ENCODE data around the gene OR8B2. TPM values are rescaled to one million over a fixed set of nuclear protein-coding genes. Genes with fewer than 3 reads are reported as not detected.
"Not testable (repeated sequence)": the region's sequence is repeated elsewhere in the genome, so short reads cannot be mapped to it uniquely, and the experiment has no call there.

OR8B2 gene, protein sequence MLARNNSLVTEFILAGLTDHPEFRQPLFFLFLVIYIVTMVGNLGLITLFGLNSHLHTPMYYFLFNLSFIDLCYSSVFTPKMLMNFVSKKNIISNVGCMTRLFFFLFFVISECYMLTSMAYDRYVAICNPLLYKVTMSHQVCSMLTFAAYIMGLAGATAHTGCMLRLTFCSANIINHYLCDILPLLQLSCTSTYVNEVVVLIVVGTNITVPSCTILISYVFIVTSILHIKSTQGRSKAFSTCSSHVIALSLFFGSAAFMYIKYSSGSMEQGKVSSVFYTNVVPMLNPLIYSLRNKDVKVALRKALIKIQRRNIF
- not detected for total RNA-seq
- long read RNA-seq: 0 reads

DNA sequence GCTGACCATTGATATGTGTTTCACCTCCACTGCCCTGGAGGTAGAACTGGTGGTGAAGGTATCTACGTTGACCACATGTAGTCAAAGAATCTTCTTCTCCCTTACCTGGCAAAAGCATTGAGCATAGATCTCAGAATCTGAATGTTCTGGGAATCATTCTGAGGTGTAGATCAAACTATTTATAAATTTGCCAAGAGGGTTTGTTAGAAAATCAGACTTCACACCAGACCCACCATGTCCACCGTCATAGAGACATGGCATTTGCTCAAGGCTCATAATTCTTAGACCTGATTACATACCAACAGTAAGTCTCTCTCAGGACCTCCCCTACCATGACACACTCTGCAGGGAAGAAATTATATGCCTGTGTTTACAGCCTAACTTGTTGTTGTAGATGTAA lies at the start of gene OR8B2:
Gene OR8B2 (minus strand): TSS at position 101 of the 400 bp plus-strand sequence. CDS start 1,156 bp downstream, outside the sequence.
- intact Hi-C loops (cut with DNase I): no loop called here
- no peak for DNase-seq (ENCODE audit: low spot score)

DNA sequence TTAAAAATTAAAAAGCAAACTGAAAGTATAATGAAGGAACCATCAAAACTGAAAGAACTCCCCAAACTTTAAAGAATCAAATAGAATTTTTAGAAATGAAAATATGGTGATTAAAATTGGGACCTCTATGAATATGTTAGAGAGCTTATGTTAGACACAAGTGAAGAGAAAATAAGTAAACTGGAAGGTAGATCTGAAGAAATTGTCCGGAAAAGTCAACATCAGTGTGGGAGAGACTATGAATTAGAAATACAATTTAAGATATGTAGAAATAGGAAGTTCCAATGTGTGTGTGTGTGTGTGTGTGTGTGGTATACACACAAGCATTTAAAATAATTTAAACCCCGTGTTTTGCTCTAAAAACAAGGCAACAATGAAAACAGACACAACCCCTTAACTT lies 45.3 kb upstream of the OR8B2 start:
- DNase-seq (ENCODE audit: low spot score): no peak
- intact Hi-C loops (cut with DNase I): no loop called here

DNA sequence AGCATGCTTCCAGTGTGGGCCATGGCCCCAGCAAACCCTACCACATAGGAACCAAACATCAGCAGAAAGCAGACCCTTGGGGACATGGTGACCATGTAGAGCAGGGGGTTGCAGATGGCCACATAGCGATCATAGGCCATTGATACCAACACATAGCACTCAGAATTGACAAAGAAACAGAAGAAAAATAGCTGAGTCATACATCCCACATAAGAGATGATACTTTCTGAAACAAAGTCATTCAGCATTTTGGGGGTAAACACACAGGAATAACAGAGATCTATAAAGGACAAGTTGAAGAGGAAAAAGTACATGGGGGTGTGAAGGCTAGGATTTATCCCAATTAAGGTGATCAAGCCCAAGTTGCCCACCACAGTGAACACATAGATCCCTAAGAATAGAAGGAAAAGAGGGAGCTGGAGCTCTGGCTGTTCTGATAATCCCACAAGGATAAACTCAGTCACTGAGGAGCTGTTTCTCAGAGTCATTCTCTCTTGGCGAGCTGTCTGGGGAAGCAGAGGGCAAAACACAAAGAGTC lies 40.2 kb upstream of the OR8B2 start, which contains the start of gene OR8B4:
Gene OR8B4 (minus strand): TSS at position 488 of the 538 bp plus-strand sequence. CDS start 0 bp downstream, at position 488.
- DNase-seq (ENCODE audit: low spot score): no peak
- intact Hi-C loops (cut with DNase I): no loop called here

DNA sequence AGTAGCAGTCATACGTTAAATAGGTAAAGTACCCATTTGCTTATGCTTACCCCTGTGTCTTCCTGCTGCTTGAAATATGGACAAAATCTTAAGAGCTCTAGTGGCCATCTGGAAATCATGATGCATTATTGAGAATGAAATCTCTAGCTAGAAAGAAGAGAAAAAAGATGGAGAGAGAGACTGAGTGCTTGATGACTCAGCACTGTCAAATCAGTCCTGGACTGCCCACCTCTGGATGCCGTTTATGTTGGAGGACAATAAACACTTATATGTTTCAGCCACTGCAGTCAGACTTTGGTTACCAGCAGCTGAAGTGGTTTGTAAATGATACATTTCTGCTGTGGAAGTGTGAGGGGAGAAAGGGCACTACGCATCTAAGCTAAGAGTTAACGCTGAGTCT lies 36.7 kb upstream of the OR8B2 start:
- intact Hi-C loops (cut with DNase I): no loop called here
- DNase-seq (ENCODE audit: low spot score): no peak

DNA sequence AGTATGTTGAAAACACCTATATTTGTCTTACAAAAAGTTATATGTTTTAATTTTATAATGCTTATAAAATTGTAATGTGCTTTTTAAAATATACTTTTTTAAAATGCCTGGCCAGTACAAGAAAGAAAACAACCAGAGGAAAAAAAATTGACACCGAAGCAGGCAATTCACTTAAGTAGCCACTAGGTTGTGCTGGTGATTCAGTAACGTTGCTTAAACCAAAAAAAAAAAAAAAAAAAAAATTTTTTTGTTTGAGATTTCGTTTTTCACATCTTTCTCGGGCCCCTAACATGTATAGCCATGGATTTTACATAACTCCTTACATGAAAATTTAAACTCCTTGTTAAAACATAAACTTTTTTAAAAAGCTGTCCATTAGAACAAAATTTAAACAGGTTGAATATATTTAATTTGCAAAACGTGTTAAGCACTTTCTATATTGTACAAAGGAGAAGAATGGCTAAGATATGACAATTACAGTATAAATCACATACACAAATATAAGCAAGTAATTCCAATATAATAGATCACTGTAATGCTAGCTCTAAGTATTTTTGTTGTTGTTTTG lies 31.1 kb upstream of the OR8B2 start:
- intact Hi-C loops (cut with DNase I): loop anchor here (2.0 kb wide), 1 partner anchor 171 kb away; no protein-coding TSS in a partner anchor

DNA sequence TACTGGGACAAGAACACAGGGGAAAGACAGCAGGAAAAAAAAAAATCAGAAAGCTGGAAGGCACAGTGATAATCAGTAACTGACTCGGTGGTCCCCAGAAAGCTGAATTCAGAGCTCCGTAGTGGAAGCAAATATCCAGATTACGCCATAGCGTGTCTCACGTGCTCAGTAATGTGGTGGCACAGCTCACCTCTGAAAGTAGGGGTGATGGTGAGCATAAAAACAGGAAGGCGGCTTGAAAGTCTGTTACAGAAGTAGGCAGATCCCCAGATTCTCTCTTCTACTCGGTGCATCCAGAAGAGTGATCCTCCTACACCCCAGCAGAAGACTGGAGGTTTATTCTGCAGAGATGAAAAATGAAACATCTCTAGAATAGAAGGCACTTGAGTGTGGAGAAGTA lies 25.6 kb upstream of the OR8B2 start:
- no peak for DNase-seq (ENCODE audit: low spot score)
- intact Hi-C loops (cut with DNase I): no loop called here

More for the DNA sequence above, 31.1 kb upstream of the OR8B2 start:
- DNase-seq (ENCODE audit: low spot score): no peak

DNA sequence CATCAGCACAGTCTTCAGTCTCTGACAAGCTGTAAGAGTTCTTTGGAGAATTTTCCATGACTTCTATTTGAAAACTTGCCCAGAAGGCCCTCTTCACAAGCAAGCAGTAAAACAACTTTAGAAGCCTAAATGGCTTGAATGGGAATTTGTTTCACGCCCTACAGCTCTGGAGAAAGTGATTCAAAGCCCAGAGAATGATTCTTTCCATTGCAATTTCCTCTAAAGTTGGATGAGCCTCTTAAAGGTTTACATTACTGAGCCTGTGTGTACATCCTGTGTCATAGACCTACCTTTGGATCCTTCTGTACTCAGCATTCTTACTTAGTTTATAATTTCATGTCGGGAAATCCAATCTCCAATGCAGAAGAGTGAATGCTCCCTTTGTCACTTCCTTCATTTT lies 21.3 kb upstream of the OR8B2 start:
- DNase-seq (ENCODE audit: low spot score): no peak
- intact Hi-C loops (cut with DNase I): no loop called here

DNA sequence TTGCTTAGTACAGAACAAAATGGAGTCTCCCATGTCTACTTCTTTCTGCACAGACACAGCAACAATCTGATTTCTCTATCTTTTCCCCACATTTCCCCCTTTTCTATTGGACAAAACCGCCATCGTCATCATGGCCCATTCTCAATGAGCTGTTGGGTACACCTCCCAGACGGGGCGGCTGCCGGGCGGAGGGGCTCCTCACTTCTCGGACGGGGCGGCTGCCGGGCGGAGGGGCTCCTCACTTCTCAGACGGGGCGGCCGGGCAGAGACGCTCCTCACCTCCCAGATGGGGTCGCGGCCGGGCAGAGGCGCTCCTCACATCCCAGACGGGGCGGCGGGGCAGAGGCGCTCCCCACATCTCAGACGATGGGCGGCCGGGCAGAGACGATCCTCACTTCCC lies 18.9 kb upstream of the OR8B2 start:
- intact Hi-C loops (cut with DNase I): not testable (repeated sequence)

DNA sequence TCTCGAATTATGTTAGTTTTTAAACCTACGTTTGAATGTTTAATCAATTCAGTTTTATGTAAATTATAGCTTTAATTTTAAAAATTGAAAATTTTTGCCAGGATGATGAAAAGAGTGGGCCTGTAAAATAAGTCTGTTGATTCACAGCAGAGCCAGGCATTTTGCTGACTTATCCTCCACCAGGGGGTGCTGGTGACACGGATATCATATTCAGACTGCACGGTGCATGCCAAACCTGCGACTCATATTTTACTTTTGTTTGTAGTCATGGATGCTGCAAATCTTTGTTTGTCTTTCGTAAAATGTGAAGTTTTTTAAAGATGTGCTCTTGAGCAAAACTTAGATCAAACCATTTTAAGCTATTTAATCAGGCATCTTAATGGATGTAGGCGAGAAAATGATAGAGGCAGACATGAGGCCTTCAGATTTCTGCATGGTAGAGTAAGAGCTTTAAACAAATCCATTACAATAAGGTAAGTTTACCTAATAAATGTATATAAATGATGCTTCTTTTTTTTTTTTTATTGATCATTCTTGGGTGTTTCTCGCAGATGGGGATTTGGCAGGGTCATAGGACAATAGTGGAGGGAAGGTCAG lies 18.1 kb upstream of the OR8B2 start:
- intact Hi-C loops (cut with DNase I): no loop called here

More for the DNA sequence above, 18.9 kb upstream of the OR8B2 start:
- DNase-seq (ENCODE audit: low spot score): not testable (repeated sequence)

DNA sequence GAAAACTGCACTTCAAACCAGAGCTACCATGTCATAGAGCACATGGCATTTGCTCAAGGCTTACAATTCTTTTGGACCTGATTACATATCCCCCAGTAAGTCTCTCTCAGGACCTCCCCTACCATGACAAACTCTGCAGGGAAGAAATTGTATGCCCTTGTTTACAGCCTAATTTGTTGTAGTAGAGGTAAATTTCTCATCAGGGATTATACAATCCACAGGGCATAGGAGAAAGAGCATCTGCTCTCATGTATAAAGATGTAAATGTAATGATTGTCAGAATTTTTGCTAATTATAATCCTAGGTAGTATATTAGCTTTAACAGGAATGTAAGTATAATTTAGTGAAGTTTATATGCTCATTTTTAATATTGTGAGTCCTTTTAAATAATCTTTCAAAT lies 14.6 kb upstream of the OR8B2 start, which contains the start of gene OR8B3:
Gene OR8B3 (minus strand): TSS at position 101 of the 400 bp plus-strand sequence. CDS start 1,673 bp downstream, outside the sequence.
- no peak for DNase-seq (ENCODE audit: low spot score)
- intact Hi-C loops (cut with DNase I): no loop called here

More for the DNA sequence above, 18.1 kb upstream of the OR8B2 start:
- DNase-seq (ENCODE audit: low spot score): no peak

DNA sequence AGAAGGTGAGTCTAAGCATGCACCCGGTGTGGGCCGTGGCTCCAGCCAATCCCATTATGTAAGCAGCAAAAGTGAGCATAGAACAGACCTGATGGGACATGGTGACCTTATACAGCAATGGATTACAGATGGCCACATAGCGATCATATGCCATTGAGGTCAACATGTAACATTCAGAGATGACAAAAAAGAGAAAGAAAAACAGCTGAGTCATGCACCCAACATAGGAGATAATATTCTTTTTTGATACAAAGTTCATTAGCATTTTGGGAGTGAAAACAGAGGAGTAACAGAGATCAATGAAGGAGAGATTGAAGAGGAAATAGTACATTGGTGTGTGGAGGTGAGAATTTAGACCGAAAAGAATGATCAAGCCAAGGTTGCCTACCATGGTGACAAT lies 12.5 kb upstream of the OR8B2 start:
- DNase-seq (ENCODE audit: low spot score); intact Hi-C loops (cut with DNase I): not testable (repeated sequence)

DNA sequence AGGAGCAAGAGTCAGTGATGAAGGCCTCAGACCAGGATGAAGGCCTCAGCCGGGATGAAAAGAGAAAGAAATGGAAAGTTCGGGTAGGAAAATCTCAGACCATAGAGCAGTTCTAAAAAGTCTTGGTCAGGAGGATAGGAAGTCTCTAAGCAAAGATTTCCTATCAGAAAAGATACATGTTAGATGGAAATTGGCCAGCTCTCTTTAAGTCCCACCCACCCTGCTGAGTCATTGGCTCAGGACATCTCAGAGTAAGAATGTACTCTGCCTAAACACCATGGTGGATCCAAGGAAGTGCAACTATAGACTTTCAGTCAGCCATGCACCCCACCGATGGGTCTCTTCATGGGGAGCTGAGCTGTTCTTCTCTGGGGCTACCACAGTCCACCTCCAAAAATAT lies 10.1 kb upstream of the OR8B2 start:
- intact Hi-C loops (cut with DNase I): no loop called here
- DNase-seq (ENCODE audit: low spot score): no peak

DNA sequence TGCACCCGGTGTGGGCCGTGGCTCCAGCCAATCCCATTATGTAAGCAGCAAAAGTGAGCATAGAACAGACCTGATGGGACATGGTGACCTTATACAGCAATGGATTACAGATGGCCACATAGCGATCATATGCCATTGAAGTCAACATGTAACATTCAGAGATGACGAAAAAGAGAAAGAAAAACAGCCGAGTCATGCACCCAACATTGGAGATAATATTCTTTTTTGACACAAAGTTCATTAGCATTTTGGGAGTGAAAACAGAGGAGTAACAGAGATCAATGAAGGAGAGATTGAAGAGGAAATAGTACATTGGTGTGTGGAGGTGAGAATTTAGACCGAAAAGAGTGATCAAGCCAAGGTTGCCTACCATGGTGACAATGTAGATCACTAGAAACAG lies 1.4 kb downstream of the OR8B2 start:
- intact Hi-C loops (cut with DNase I); DNase-seq (ENCODE audit: low spot score): not testable (repeated sequence)

DNA sequence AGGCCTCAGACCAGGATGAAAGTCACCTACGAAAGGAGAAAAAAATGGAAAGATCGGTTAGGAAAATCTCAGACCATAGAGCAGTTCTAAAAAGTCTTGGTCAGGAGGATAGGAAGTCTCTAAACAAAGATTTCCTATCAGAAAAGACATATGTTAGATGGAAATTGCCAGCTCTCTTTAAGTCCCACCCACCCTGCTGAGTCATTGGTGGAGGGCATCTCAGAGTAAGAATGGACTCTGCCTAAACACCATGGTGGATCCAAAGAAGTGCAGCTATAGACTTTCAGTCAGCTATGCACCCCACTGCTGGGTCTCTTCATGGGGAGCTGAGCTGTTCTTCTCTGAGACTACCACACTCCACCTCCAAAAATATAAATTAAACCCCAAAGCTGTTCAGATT lies 3.7 kb downstream of the OR8B2 start:
- no peak for DNase-seq (ENCODE audit: low spot score)
- intact Hi-C loops (cut with DNase I): no loop called here

DNA sequence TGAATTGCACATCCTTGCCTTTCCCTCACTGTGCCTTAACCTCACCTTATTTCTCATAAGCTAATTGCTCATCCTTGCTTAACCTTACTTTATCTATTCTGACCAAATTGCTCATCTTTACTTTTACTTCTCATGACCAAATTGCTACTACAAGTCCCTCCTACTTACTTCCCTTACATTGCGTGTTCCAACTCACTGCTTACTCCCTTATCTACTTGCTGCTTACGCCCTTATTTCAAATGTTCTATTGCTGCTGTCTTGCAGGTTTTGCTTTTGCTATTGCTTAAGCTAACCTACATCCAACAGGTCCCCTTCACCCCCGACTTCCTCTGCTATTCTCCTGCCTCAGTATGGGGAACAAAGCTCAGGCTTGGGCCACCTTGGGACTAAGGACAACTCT lies 8.0 kb downstream of the OR8B2 start:
- no peak for DNase-seq (ENCODE audit: low spot score)
- intact Hi-C loops (cut with DNase I): no loop called here

DNA sequence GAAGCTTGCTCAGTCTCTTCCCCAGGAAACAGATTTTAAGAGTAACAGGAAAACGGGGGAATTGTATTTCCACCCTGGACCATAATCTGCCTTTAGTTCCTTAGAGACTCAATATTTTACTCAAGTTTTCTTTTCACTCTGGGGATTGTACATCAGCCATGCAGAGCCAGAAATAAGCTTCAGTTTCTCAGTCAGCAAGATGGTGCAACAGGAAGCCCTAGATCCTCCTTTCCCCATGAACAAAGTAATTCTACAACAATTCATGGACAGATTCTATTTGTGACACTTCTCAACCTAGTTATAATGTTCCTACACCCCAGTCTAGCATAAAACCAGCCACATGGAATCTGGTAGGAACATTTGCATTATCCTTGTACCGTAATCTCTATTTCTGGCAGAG lies 24.7 kb downstream of the OR8B2 start:
- no peak for DNase-seq (ENCODE audit: low spot score)
- intact Hi-C loops (cut with DNase I): no loop called here

DNA sequence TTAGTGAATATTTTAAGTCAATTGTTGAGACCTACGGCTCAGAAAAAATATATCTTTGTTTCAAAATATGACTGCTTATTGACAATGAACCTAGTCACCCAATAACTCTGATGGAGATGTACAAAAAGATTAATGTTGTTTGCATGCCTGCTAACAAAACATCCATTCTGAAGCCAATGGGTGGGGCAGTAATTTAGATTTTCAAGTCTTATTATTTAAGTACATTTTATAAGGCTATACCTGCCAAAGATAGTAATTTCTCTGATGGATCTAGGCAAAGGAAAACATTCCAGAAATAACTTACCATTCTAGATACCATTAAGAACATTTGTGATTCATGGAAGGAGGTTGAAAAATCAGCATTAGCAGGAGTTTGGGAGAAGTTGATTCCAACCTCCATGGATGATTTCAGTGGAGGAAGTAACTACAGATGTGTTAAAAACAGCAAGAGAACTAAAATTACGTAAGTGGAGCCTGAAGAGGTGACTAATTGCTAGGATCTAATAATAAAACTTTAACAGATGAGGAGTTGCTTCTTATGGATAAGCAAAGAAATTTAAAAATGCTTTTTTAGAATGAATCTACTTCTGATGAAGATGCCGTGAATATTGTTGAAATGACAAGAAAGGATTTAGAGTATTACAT lies 37.9 kb downstream of the OR8B2 start:
- intact Hi-C loops (cut with DNase I): no loop called here

DNA sequence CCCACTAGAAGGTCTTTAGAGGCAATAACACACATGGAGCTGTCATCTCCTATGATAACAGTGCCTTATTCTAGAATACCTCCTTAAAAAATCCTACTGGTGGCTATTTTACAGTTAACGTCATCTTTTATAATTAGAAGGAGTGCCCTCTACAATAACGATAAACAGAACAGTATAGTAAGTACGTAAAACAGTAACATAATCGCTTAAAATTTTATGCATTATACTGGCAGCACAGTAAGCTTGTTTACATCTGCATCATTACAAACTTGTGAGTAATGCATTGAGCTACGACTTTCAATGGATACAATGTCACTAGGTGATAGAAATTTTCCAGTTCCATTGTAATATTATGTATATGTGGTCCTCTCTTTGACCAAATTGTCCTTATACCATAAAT lies 40.0 kb downstream of the OR8B2 start:
- no peak for DNase-seq (ENCODE audit: low spot score)
- intact Hi-C loops (cut with DNase I): no loop called here

More for the DNA sequence above, 37.9 kb downstream of the OR8B2 start:
- no peak for DNase-seq (ENCODE audit: low spot score)

DNA sequence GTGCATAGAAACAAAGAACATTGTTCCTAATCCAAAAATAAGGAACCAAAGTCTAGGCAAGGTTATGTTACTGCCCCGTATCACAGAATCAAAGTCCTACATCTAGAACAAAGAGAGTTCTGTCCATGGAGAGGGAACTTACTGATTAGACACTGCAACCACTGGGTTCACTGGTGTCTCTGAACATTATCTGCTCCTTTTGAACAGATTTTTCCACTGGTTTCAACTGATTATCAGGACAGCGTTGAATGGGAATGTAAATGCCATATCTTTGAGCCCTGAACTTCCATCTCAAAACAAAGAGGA lies 44.2 kb downstream of the OR8B2 start:
- intact Hi-C loops (cut with DNase I): no loop called here

More for the DNA sequence above, 44.2 kb downstream of the OR8B2 start:
- no peak for DNase-seq (ENCODE audit: low spot score)
